Naive thymus-derived CD4-positive, alpha-beta T cell (primary cell): ENCODE data around the gene LYRM7. TPM values are rescaled to one million over a fixed set of nuclear protein-coding genes. Genes with fewer than 3 reads are reported as not detected.

ENCODE experiments used
- ATAC-seq: fragments of 150-1000 bp; cut with Tn5 transposase; 2 replicates; pipeline ENCODE4 v1.10.0; 2021; ENCODE audit warnings: mild to moderate bottlenecking, moderate library complexity
- CTCF ChIA-PET: fragments of 350-600 bp; sonication (Branson Sonifier 250); formaldehyde crosslinking; loops from one replicate; lab custom pipeline; 2021; ENCODE audit warnings: antibody characterized with exemption; lab: Charles Lee
- POLR2A ChIA-PET: fragments of 350-600 bp; sonication (Branson Sonifier 250); formaldehyde crosslinking; loops from one replicate; lab custom pipeline; 2021; ENCODE audit warnings: antibody characterized with exemption, inconsistent platforms; lab: Charles Lee
- DNase-seq, 9 donors: peaks; one replicate each; pipeline versions ENCODE4 v3.0.0 to v3.0.0-alpha.2; 2020 to 2022; ENCODE audit warnings: mixed read lengths in 1 of 9
- H3K27ac ChIP-seq: one replicate; pipeline ENCODE4 v1.7.0; 2013; ENCODE audit warnings: mild to moderate bottlenecking, low read depth, low read length, moderate library complexity
- H3K27me3 ChIP-seq, 2 donors: one replicate each; pipeline ENCODE4 v1.7.0; 2013; ENCODE audit warnings: low read length in 2 of 2, mild to moderate bottlenecking in 2 of 2, moderate library complexity in 2 of 2; ENCODE audit not compliant: control insufficient read depth in 2 of 2, insufficient read depth in 2 of 2
- H3K36me3 ChIP-seq, 3 experiments: 1 replicate in 2 of 3; 2 replicates in 1 of 3; pipeline ENCODE4 v1.7.0; 2013; ENCODE audit warnings: low read length in 3 of 3, mild to moderate bottlenecking in 3 of 3, moderate library complexity in 1 of 3; ENCODE audit not compliant: insufficient read depth in 3 of 3, control insufficient read depth in 2 of 3
- H3K4me1 ChIP-seq, 2 donors: one replicate each; pipeline ENCODE4 v1.7.0; 2013; ENCODE audit warnings: low read length in 2 of 2, mild to moderate bottlenecking in 2 of 2, moderate library complexity in 1 of 2; ENCODE audit not compliant: control insufficient read depth in 2 of 2, insufficient read depth in 2 of 2
- H3K4me3 ChIP-seq: 2 replicates; pipeline ENCODE4 v1.7.0; 2013; ENCODE audit warnings: mild to moderate bottlenecking, low read length
- H3K9me3 ChIP-seq, 3 experiments: 1 replicate in 2 of 3; 2 replicates in 1 of 3; pipeline ENCODE4 v1.7.0; 2013; ENCODE audit warnings: low read length in 3 of 3; ENCODE audit not compliant: control insufficient read depth in 2 of 3
- H3K27ac Mint-ChIP-seq, 9 donors: one replicate each; pipeline ENCODE4 v1.8.0; 2020 to 2022; ENCODE audit warnings: mixed read lengths in 9 of 9, mild to moderate bottlenecking in 8 of 9, moderate library complexity in 5 of 9, inconsistent platforms in 2 of 9
- H3K27me3 Mint-ChIP-seq, 5 donors: one replicate each; pipeline ENCODE4 v1.8.0; 2021 to 2022; ENCODE audit warnings: mixed read lengths in 5 of 5, mild to moderate bottlenecking in 1 of 5
- H3K36me3 Mint-ChIP-seq, 5 donors: one replicate each; pipeline ENCODE4 v1.8.0; 2020 to 2022; ENCODE audit warnings: mixed read lengths in 5 of 5, mild to moderate bottlenecking in 3 of 5, inconsistent platforms in 1 of 5
- H3K4me1 Mint-ChIP-seq, 7 donors: one replicate each; pipeline ENCODE4 v1.8.0; 2020 to 2022; ENCODE audit warnings: mixed read lengths in 7 of 7, mild to moderate bottlenecking in 3 of 7, inconsistent platforms in 1 of 7
- H3K4me3 Mint-ChIP-seq, 10 donors: one replicate each; pipeline ENCODE4 v1.8.0; 2020 to 2022; ENCODE audit warnings: mild to moderate bottlenecking in 10 of 10, mixed read lengths in 10 of 10, moderate library complexity in 6 of 10, inconsistent platforms in 2 of 10
- H3K9me3 Mint-ChIP-seq, 11 donors: one replicate each; pipeline ENCODE4 v1.8.0; 2020 to 2022; ENCODE audit warnings: mixed read lengths in 11 of 11, mild to moderate bottlenecking in 4 of 11, inconsistent platforms in 1 of 11, moderate library complexity in 1 of 11
- intact Hi-C, 2 donors: fragments of 100-400 bp; cut with micrococcal nuclease; formaldehyde crosslinking; loops; one replicate each; pipeline ENCODE4 v1.15.1; 2023
- polyA plus RNA-seq, 2 donors: library from polyadenylated mRNA; unstranded; fragments of 300-500 nt; fragmentation: Illumina TruSeq; gene quantifications; one replicate each; pipeline ENCODE4 v1.2.3, GENCODE V29; 2021
- total RNA-seq, 6 experiments: library from RNA in 5 of 6; stranded (reverse) in 5 of 6; gene quantifications; 1 replicate in 5 of 6; 2 replicates in 1 of 6; pipeline ENCODE4 v1.2.3 and lab custom pipeline; 2021 to 2026

LYRM7 gene
- total and polyA plus RNA-seq, 7 experiments from 2014 or later, result 3.6 to 18.8 (median 11.8) TPM

DNA sequence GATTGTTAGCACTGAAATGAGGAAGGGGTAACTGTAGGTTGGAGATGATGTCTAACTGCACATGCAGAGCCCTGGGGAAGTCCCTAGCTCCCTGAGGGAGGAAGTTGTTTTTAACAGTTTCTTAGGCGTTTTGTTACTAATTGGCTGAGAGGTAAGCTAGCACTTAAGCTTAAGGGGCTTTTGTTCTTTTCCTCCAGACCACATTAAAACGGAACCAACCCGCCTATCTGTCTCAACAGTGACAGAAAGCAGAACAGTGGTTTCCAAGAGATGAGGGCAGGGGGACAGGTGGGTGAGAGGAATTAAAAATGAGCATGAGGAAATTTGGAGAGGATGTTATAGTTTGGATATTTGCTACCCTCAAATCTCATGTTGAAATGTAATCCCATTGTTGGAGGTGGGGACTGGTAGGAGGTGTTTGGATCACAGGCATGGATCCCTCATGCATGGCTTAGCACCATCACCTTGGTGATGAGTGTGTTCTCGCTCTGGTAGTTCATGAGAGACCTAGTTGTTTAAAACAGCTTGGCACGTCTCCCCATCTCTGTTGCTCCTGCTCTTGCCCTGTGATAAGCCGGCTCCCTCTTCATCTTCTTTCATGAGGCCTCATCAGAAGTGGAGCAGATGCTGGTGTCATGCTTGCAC, 38.9 kb downstream of the LYRM7 start:
- H3K27me3 Mint-ChIP-seq, result no peaks in the 10 kb centered on the region
- DNase-seq, result peak; percentile 11 to 91 (median 84)
- Histone ChIP-seq H3K27ac (peak overlapping the region; percentile 77), H3K4me1 (peaks cover 18 to 37% of the 10 kb centered on the region in 2 donors), H3K4me3 (peak overlapping the region; percentile 21), H3K27me3 (no peaks in the 10 kb centered on the region), H3K36me3 (peaks cover 0 to 4% (median 0%) of the 10 kb centered on the region in 3 experiments), H3K9me3 (no peaks in the 10 kb centered on the region)
- H3K9me3 Mint-ChIP-seq, result peaks cover 0 to 6% (median 0%) of the 10 kb centered on the region in 11 donors
- H3K27ac Mint-ChIP-seq, result peak overlapping the region; percentile 91 to 98 (median 96)
- intact Hi-C loops, result loop anchor here (1.0 to 2.0 kb wide), 12 partner anchors 9 to 173 kb away; partner anchors contain the start of gene LYRM7 (in 2 of the 2)
- peak; percentile 98 for ATAC-seq
- CTCF ChIA-PET, result interaction anchor here (0.6 to 1.7 kb wide), 9 partner anchors 12 to 98 kb away, joined by 3 to 7 read pairs (median 4); partner anchors contain the start of gene CDC42SE2
- H3K4me3 Mint-ChIP-seq, result peak overlapping the region; percentile 72 to 90 (median 80)
- POLR2A ChIA-PET, result interaction anchor here (0.6 to 3.9 kb wide), 17 partner anchors 10 to 201 kb away, joined by 3 to 37 read pairs (median 5); partner anchors contain the start of genes CDC42SE2 and HINT1
- peaks cover 0 to 13% (median 0%) of the 10 kb centered on the region in 5 donors for H3K36me3 Mint-ChIP-seq
- peaks cover 42 to 75% (median 61%) of the 10 kb centered on the region in 7 donors for H3K4me1 Mint-ChIP-seq

DNA sequence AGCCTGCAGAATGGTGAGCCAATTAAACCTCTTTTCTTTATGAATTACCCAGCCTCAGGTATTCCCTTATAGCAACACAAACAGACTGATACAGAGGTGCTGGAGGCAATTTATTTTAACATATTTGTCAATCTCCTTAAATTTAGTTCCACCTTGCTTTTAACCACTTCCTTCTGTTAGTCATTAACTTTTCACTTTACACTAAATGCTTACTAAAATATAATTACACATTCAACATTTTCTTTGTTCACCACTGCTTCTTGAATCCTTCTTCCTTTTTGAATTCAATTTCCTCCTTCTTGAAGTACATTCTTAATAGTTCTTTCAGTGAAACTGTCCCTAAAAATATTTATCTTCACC, 39.4 kb downstream of the LYRM7 start:
- peak overlapping the region; percentile 91 to 98 (median 96) for H3K27ac Mint-ChIP-seq
- no peaks in the 10 kb centered on the region for H3K27me3 Mint-ChIP-seq
- intact Hi-C loops, result loop anchor here in 1 of 2 donors (1.0 to 2.0 kb wide), 2 partner anchors 9 to 21 kb away; no protein-coding TSS in a partner anchor
- Histone ChIP-seq H3K4me3 (peak overlapping the region; percentile 21), H3K9me3 (no peaks in the 10 kb centered on the region), H3K36me3 (peaks cover 0 to 4% (median 0%) of the 10 kb centered on the region in 3 experiments), H3K4me1 (peaks cover 20 to 43% of the 10 kb centered on the region in 2 donors), H3K27me3 (no peaks in the 10 kb centered on the region), H3K27ac (peak overlapping the region; percentile 77)
- H3K9me3 Mint-ChIP-seq, result peaks cover 0 to 6% (median 0%) of the 10 kb centered on the region in 11 donors
- POLR2A ChIA-PET, result interaction anchor here (1.0 to 3.9 kb wide), 7 partner anchors 15 to 62 kb away, joined by 3 to 37 read pairs (median 5); partner anchors contain the start of genes CDC42SE2 and HINT1
- ATAC-seq, result no peak
- CTCF ChIA-PET, result interaction anchor here (1.0 to 1.7 kb wide), 2 partner anchors 55 to 172 kb away, joined by 3 to 5 read pairs; no protein-coding TSS in a partner anchor
- peaks cover 43 to 80% (median 65%) of the 10 kb centered on the region in 7 donors for H3K4me1 Mint-ChIP-seq
- peak overlapping the region; percentile 34 to 90 (median 78) for H3K4me3 Mint-ChIP-seq
- H3K36me3 Mint-ChIP-seq, result peaks cover 0 to 11% (median 0%) of the 10 kb centered on the region in 5 donors
- DNase-seq, result no peak

DNA sequence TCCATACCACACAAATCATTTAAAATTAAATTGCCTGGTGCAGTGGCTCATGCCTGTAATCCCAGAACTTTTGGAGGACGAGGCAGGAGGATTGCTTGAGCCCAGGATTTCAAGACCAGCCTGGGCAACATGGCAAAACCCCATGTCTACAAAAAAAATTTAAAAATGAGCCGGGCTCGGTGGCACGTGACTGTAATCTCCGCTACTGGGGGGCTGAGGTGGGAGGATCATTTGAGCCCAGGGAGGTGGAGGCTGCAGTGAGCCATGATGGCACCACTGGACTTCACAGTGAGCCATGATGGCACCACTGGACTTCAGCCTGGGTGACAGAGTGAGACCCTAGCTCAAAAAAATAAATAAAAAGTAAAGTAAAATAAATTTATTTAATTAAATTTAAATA, 40.9 kb downstream of the LYRM7 start:
- H3K36me3 Mint-ChIP-seq, result peaks cover 0 to 12% (median 0%) of the 10 kb centered on the region in 5 donors
- intact Hi-C loops, result loop anchor here in 1 of 2 donors (2.0 kb wide), 1 partner anchor 19 kb away; no protein-coding TSS in a partner anchor
- ATAC-seq (no peak), DNase-seq (no peak)
- H3K27ac Mint-ChIP-seq, result peak overlapping the region in 7 of 9 donors; percentile 28 to 97 (median 91)
- Histone ChIP-seq H3K36me3 (no peaks in the 10 kb centered on the region), H3K9me3 (no peaks in the 10 kb centered on the region), H3K4me3 (no peak overlapping the region), H3K27me3 (no peaks in the 10 kb centered on the region), H3K27ac (no peak overlapping the region), H3K4me1 (peaks cover 20 to 44% of the 10 kb centered on the region in 2 donors)
- CTCF ChIA-PET, result interaction anchor here (0.6 kb wide), 1 partner anchor 41 kb away, joined by 3 read pairs; no protein-coding TSS in a partner anchor
- H3K9me3 Mint-ChIP-seq, result peaks cover 0 to 4% (median 0%) of the 10 kb centered on the region in 11 donors
- peak overlapping the region in 3 of 10 donors; percentile 13 to 76 (median 31) for H3K4me3 Mint-ChIP-seq
- H3K4me1 Mint-ChIP-seq, result peaks cover 39 to 76% (median 65%) of the 10 kb centered on the region in 7 donors
- POLR2A ChIA-PET, result interaction anchor here (0.6 to 3.9 kb wide), 6 partner anchors 10 to 55 kb away, joined by 4 to 37 read pairs (median 5); partner anchors contain the start of gene CDC42SE2
- H3K27me3 Mint-ChIP-seq, result no peaks in the 10 kb centered on the region

DNA sequence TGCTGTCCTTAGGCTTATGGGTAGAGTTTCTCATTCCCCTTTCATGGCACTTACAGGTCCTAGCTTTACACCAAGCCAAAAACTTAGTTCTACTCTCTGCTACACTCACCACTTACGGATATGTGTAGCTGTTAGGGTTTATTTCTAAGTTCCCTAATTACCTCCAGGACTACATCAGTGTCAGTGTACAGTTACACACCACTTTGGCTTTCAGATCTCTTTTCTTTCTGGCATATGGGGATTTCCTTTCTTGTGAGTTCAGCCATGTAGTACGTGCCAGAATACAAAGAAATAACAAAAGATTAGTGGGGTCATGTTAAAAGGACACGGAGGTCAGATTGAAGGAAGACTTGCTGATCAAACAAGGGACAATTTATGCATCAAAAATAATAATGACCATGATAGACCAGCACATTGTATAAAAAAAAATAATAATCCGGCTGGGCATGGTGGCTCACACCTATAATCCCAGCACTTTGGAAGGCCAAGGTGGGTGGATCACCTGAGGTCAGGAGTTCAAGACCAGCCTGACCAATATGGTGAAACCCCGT, 41.8 kb downstream of the LYRM7 start:
- peaks cover 33 to 67% (median 62%) of the 10 kb centered on the region in 7 donors for H3K4me1 Mint-ChIP-seq
- no peak for ATAC-seq
- intact Hi-C loops, result no loop called here
- no peaks in the 10 kb centered on the region for H3K27me3 ChIP-seq
- H3K4me3 ChIP-seq, result no peak overlapping the region
- POLR2A ChIA-PET, result interaction anchor here (0.6 to 5.3 kb wide), 9 partner anchors 9 to 132 kb away, joined by 3 to 37 read pairs (median 4); partner anchors contain the start of gene CDC42SE2
- no peak for DNase-seq
- H3K27ac Mint-ChIP-seq, result peak overlapping the region; percentile 30 to 78 (median 74)
- H3K36me3 ChIP-seq, result no peaks in the 10 kb centered on the region
- H3K4me3 Mint-ChIP-seq, result peak overlapping the region in 5 of 10 donors; percentile 26 to 52 (median 30)
- peaks cover 0 to 15% (median 0%) of the 10 kb centered on the region in 5 donors for H3K36me3 Mint-ChIP-seq
- H3K4me1 ChIP-seq, result peaks cover 20 to 44% of the 10 kb centered on the region in 2 donors
- CTCF ChIA-PET, result interaction anchor here (0.6 kb wide), 1 partner anchor 40 kb away, joined by 3 read pairs; no protein-coding TSS in a partner anchor
- H3K27me3 Mint-ChIP-seq, result no peaks in the 10 kb centered on the region
- no peaks in the 10 kb centered on the region for H3K9me3 ChIP-seq
- peaks cover 0 to 4% (median 0%) of the 10 kb centered on the region in 11 donors for H3K9me3 Mint-ChIP-seq
- H3K27ac ChIP-seq, result no peak overlapping the region

DNA sequence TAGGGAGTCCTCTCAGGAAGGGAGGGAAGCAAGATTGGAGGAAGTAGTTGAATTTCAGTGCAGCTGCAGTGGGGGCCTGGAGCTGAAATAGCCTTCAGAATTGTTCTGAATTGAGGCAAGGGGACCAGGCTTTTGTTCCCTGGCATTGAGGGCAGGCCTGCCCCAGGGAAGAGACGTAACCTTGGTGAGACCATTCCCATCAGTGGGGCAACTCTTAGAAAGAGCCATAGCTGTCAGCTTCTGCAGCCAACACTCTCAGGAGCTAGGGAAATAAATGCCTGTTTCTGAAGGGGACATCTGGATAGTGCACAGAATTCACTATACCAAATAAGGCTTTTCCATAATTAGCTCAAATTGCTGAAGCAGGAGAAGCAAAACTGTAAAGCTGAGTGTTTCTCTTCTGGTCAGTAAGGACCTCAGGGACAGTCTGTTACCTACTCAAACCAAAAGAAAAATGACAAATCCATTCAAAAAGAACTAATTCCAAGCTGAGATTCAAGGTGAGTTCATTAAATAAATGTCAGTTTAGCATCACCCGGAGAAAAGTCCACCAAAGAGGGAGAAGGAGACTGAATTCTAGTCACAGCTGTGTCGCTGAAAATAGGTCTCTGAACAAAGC, 44.0 kb downstream of the LYRM7 start:
- no peak for DNase-seq
- H3K4me1 Mint-ChIP-seq, result peaks cover 26 to 59% (median 48%) of the 10 kb centered on the region in 7 donors
- Histone ChIP-seq H3K4me1 (peaks cover 12 to 32% of the 10 kb centered on the region in 2 donors), H3K36me3 (no peaks in the 10 kb centered on the region), H3K9me3 (no peaks in the 10 kb centered on the region), H3K27ac (no peak overlapping the region), H3K27me3 (no peaks in the 10 kb centered on the region), H3K4me3 (no peak overlapping the region)
- ATAC-seq, result no peak
- peaks cover 0 to 4% (median 0%) of the 10 kb centered on the region in 11 donors for H3K9me3 Mint-ChIP-seq
- no peaks in the 10 kb centered on the region for H3K27me3 Mint-ChIP-seq
- H3K27ac Mint-ChIP-seq, result peak overlapping the region in 4 of 9 donors; percentile 52 to 77 (median 54)
- peak overlapping the region in 4 of 10 donors; percentile 14 to 49 (median 34) for H3K4me3 Mint-ChIP-seq
- intact Hi-C loops, result no loop called here
- H3K36me3 Mint-ChIP-seq, result peaks cover 0 to 26% (median 0%) of the 10 kb centered on the region in 5 donors
- ChIA-PET POLR2A (interaction anchor here (0.8 to 5.3 kb wide), 12 partner anchors 8 to 164 kb away, joined by 3 to 26 read pairs (median 4); no protein-coding TSS in a partner anchor), CTCF (interaction anchor here (0.6 to 1.4 kb wide), 2 partner anchors 50 to 56 kb away, joined by 3 to 4 read pairs; partner anchors contain the start of gene CDC42SE2)
